Thyroid gland (tissue), 4 donors: ENCODE measurements around the gene IRF2. TPM values are rescaled to one million over a fixed set of nuclear protein-coding genes. Genes with fewer than 3 reads are reported as not detected.

Experiments
- DNase-seq, 2 donors: peaks; one replicate each; pipeline ENCODE4 v3.0.0-alpha.2; 2019
- H3K27ac ChIP-seq, 3 donors: fragments of 200-600 bp; sonication (generic); 1 replicate in 2 of 3; 2 replicates in 1 of 3; pipeline ENCODE4 v1.5.1; 2016 to 2019; ENCODE audit warnings: mild to moderate bottlenecking in 1 of 3, moderate library complexity in 1 of 3
- H3K27me3 ChIP-seq: fragments of 200-600 bp; sonication (generic); one replicate; pipeline ENCODE4 v1.5.1; 2019
- H3K36me3 ChIP-seq, 2 donors: fragments of 200-600 bp; sonication (generic); one replicate each; pipeline ENCODE4 v1.5.1; 2016 to 2019
- H3K4me1 ChIP-seq, 2 donors: fragments of 200-600 bp; sonication (generic); one replicate each; pipeline ENCODE4 v1.5.1; 2017 to 2019
- H3K4me3 ChIP-seq, 3 donors: fragments of 200-600 bp; sonication (generic); replicated peaks in 1 of 3; 1 replicate in 2 of 3; 2 replicates in 1 of 3; pipeline ENCODE4 v1.5.1; 2016; ENCODE audit warnings: mild to moderate bottlenecking in 1 of 3
- H3K9me3 ChIP-seq: fragments of 200-600 bp; sonication (generic); one replicate; pipeline ENCODE4 v1.5.1; 2017
- POLR2A ChIP-seq, 2 donors: fragments of 450-650 bp; IDR thresholded peaks; one replicate each; pipeline ENCODE4 v1.6.1; 2017; ENCODE audit warnings: antibody characterized with exemption in 2 of 2, mild to moderate bottlenecking in 2 of 2, moderate library complexity in 1 of 2
- WGBS, 2 donors: methylation state at CpG; one replicate each; pipeline ENCODE4 v1.1.5; 2017; 5-methylcytosine and 5-hydroxymethylcytosine counted together
- intact Hi-C: fragments of 100-400 bp; cut with DNase I; formaldehyde crosslinking; loops from one replicate; pipeline ENCODE4 v1.15.1; 2023
- total RNA-seq, 4 donors: library from RNA; depleted of rRNA; stranded (reverse); fragments of >200 nt; gene quantifications; one replicate each; pipeline ENCODE4 v1.2.3, GENCODE V29; 2016
- TF ChIP-seq, protein P1 (sequence below), 6 experiments: fragments of 200-600 bp in 3 of 6; fragments of 450-650 bp in 3 of 6; sonication (generic) in 3 of 6; IDR thresholded peaks; one replicate each; pipeline ENCODE4 v1.5.1; 2016 to 2019; ENCODE audit warnings: antibody characterized with exemption in 6 of 6, mild to moderate bottlenecking in 2 of 6, inconsistent platforms in 1 of 6, moderate library complexity in 1 of 6

IRF2 gene
- total RNA-seq, 4 donors from 2014 or later, result 24.7 to 39.8 (median 34.5) TPM

DNA sequence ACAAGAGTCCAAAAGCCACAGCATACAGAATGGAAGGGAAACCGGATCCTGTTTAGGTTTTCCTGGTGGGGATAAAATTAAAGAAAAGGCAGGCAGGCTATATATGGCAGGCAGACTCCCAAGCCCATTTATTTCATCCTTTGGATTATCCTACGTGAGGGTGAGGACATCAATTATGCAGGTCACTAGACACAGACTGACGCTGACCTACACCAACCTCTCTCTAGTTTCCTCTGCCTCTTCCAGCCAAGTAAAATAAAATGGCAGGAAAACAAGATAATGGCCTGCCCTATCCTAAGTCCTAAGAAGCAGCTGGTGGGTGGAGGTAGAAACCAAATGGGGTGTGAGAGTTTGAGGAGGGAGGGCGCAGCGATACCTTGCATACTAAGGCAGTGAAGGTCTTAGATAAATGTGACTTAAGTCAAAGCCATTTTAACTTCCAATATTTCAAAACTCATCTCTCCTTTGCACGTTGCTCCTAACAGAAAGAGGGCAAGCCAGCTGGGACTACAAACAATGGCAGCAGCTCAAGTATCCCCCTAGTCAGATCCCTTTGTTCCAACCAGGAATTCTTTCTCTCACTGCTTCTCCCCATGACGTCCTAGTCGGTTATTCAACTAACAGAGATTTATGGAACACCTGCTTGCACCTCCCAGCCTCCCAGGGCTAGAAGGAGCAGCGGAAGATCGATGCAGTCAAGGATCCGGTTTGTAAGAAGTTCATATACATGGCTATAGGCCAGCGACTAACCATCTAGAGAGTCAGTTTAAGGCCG is 72.8 kb downstream of the IRF2 start:
- DNase-seq, result no peak
- no peak overlapping the region for H3K4me3 ChIP-seq
- no peaks in the 10 kb centered on the region for H3K27me3 ChIP-seq
- TF ChIP-seq, protein P1, sequence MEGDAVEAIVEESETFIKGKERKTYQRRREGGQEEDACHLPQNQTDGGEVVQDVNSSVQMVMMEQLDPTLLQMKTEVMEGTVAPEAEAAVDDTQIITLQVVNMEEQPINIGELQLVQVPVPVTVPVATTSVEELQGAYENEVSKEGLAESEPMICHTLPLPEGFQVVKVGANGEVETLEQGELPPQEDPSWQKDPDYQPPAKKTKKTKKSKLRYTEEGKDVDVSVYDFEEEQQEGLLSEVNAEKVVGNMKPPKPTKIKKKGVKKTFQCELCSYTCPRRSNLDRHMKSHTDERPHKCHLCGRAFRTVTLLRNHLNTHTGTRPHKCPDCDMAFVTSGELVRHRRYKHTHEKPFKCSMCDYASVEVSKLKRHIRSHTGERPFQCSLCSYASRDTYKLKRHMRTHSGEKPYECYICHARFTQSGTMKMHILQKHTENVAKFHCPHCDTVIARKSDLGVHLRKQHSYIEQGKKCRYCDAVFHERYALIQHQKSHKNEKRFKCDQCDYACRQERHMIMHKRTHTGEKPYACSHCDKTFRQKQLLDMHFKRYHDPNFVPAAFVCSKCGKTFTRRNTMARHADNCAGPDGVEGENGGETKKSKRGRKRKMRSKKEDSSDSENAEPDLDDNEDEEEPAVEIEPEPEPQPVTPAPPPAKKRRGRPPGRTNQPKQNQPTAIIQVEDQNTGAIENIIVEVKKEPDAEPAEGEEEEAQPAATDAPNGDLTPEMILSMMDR (IDR thresholded peaks at IDR 0.05), result no peak
- TF ChIP-seq POLR2A (IDR thresholded peaks at IDR 0.05), result no peak
- H3K4me1 ChIP-seq, result peaks cover 0 to 10% of the 10 kb centered on the region in 2 donors
- no peaks in the 10 kb centered on the region for H3K9me3 ChIP-seq
- no peak overlapping the region for H3K27ac ChIP-seq
- 75 to 80% methylated on average over 13 of the region's 13 CpGs for WGBS, 2 donors
- intact Hi-C loops, result loop anchor here (10.0 kb wide), 1 partner anchor 117 kb away; no protein-coding TSS in a partner anchor
- H3K36me3 ChIP-seq, result peaks cover 13 to 19% of the 10 kb centered on the region in 2 donors

DNA sequence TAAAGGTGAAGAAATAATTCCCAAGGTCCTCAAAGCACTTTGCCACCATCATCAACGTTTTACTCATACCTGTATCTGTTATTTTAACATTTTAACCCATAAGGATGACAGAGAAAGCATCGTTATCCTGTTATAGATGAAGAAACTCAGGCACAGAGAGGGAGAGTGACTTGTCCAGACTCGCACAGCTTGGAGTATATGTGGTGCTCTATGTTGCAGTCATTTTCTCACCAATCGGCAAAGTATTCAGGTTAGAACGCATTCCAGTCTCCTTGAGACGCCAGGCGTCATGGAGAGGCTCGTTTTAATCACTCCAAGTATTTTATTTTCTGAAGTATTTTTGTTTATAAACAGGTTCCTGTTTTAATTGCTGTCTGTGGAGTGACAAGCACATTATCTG is 73.5 kb downstream of the IRF2 start:
- DNase-seq, result no peak
- Histone ChIP-seq H3K4me3 (no peak overlapping the region), H3K27me3 (no peaks in the 10 kb centered on the region), H3K36me3 (peaks cover 14 to 21% of the 10 kb centered on the region in 2 donors), H3K4me1 (peaks cover 0 to 10% of the 10 kb centered on the region in 2 donors), H3K9me3 (no peaks in the 10 kb centered on the region), H3K27ac (no peak overlapping the region)
- TF ChIP-seq POLR2A (IDR thresholded peaks at IDR 0.05), result no peak
- TF ChIP-seq, protein P1 (IDR thresholded peaks at IDR 0.05), result no peak
- intact Hi-C loops, result loop anchor here (10.0 kb wide), 1 partner anchor 116 kb away; no protein-coding TSS in a partner anchor
- 82 to 84% methylated on average over 8 of the region's 8 CpGs for WGBS, 2 donors

DNA sequence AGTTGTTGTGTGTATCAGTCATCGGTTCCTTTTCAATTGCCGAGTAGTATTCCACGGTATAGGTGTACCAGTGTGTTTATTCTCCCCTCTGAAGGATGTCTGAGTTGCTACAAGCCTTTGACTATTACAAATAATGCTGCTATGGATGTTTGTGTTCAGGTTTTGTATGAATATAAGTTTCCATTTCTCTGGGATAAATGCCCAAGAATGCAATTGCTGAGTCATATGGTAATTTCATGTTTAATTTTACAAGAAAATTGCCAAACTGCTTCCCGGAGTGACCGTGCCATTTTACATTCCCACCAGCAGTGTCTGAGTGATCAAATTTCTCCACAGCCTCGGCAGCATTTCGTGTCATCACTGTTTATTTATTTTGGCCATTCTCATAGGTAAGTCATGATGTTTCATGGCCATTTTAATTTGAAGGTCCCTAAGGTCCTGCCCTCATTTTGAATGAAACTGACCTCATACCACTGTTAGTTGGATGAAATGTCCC is 73.9 kb downstream of the IRF2 start:
- no peak overlapping the region for H3K4me3 ChIP-seq
- peaks cover 11 to 25% of the 10 kb centered on the region in 2 donors for H3K36me3 ChIP-seq
- no peaks in the 10 kb centered on the region for H3K9me3 ChIP-seq
- WGBS, 2 donors, result 69 to 84% methylated on average over 7 of the region's 7 CpGs
- intact Hi-C loops, result loop anchor here (10.0 kb wide), 1 partner anchor 116 kb away; no protein-coding TSS in a partner anchor
- no peak for DNase-seq
- no peaks in the 10 kb centered on the region for H3K27me3 ChIP-seq
- TF ChIP-seq, protein P1 (IDR thresholded peaks at IDR 0.05), result no peak
- TF ChIP-seq POLR2A (IDR thresholded peaks at IDR 0.05), result no peak
- no peak overlapping the region for H3K27ac ChIP-seq
- peaks cover 0 to 10% of the 10 kb centered on the region in 2 donors for H3K4me1 ChIP-seq

DNA sequence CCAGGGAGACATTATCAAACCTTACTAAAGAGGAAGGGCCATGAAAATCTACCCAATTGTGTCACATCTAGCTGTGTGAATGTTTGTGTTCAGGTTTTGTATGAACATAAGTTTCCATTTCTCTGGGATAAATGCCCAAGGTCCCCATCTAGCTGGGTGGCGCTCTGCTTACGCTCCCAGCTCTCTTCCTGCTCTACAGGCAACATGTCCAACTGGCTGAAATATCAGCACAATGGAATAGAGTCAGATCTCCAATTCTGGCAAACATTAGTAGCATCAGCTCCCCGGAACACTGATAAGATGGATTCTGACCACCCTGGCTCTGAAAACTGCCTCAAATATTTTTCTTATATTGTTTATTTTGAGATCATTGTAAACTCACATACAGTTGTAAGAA is 74.8 kb downstream of the IRF2 start:
- peaks cover 11 to 27% of the 10 kb centered on the region in 2 donors for H3K36me3 ChIP-seq
- TF ChIP-seq, protein P1 (IDR thresholded peaks at IDR 0.05), result no peak
- TF ChIP-seq POLR2A (IDR thresholded peaks at IDR 0.05), result no peak
- H3K27me3 ChIP-seq, result no peaks in the 10 kb centered on the region
- 71 to 94% methylated on average over 3 of the region's 3 CpGs for WGBS, 2 donors
- DNase-seq, result no peak
- H3K27ac ChIP-seq, result peak overlapping the region in 1 of 3 donors; percentile 2
- intact Hi-C loops, result no loop called here
- no peak overlapping the region for H3K4me3 ChIP-seq
- H3K9me3 ChIP-seq, result no peaks in the 10 kb centered on the region
- H3K4me1 ChIP-seq, result peaks cover 0 to 10% of the 10 kb centered on the region in 2 donors
